ENCODE results near the gene MEX3C.
A peak's percentile ranks its signal among the peaks of the same experiment; 100 is the strongest.

MEX3C gene

DNA sequence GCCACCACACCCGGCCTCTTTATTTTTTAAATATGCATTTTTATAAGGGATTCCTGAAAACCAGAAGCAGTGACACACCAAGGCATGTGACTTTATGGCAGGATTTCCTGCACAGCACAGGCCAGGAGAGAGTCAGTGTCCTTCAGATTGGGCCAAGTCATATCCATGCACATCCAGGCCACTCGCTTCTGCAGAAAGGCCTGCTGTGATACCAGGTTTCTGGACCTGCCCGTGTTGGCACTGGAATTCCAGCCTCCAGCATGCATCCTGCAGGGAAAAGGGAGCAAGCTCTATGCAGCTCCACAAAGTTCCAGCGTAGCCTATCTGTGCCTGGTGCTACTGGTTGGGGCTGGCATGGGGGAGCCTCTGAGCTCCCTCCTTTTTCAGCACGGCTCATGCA lies 36.8 kb downstream of the MEX3C start:
- Histone ChIP-seq H3K4ac (ENCODE audit: low read depth, low read length) (no peak overlapping the region), H3K27me3 (ENCODE audit: insufficient read depth, low read length, poor library complexity) (no peaks in the 10 kb centered on the region), H3K79me1 (ENCODE audit: low read length) (no peaks in the 10 kb centered on the region), H3K18ac (ENCODE audit: low read length) (no peak overlapping the region), H3K79me2 (ENCODE audit: control insufficient read depth, insufficient read depth, low read length) (no peaks in the 10 kb centered on the region), H3K4me1 (ENCODE audit: control insufficient read depth, low read depth, low read length) (peaks cover 2% of the 10 kb centered on the region), H2AK5ac (ENCODE audit: low read length) (no peak overlapping the region), H3K4me3 (ENCODE audit: low read length) (no peak overlapping the region), H2BK120ac (ENCODE audit: low read depth, low read length) (no peak overlapping the region), H4K5ac (ENCODE audit: low read length) (no peak overlapping the region), H3K27ac (ENCODE audit: low read depth, low read length) (no peak overlapping the region), H3K56ac (ENCODE audit: low read length) (no peak overlapping the region), H2BK5ac (ENCODE audit: low read length) (no peak overlapping the region), H3K4me2 (ENCODE audit: low read length) (no peak overlapping the region), H3K23ac (ENCODE audit: low read length) (no peak overlapping the region), H3K36me3 (ENCODE audit: control insufficient read depth, insufficient read depth, low read length) (no peaks in the 10 kb centered on the region), H4K8ac (ENCODE audit: low read depth, low read length) (no peak overlapping the region), H3K9ac (ENCODE audit: low read length) (no peak overlapping the region), H2BK15ac (replicated peaks; ENCODE audit: low read depth) (no peak overlapping the region)
- WGBS (ENCODE audit: extremely low coverage, insufficient coverage, low lambda C conversion rate): no CpG with 5 or more reads among the region's 5 CpGs
- no peak for DNase-seq

- no peak for DNase-seq
- H3K27ac ChIP-seq (ENCODE audit: low read depth, low read length): no peak overlapping the region
- WGBS (ENCODE audit: extremely low coverage, insufficient coverage, low lambda C conversion rate): no CpG with 5 or more reads among the region's 2 CpGs
These were observed 40.3 kb downstream of the MEX3C start for GRCh38 chr18:51157215-51157614.

GRCh38 chr18:51154431-51155063 lies 42.9 kb downstream of the MEX3C start:
- Histone ChIP-seq H3K18ac (ENCODE audit: low read length) (no peak overlapping the region), H3K79me1 (ENCODE audit: low read length) (no peaks in the 10 kb centered on the region), H3K27ac (ENCODE audit: low read depth, low read length) (no peak overlapping the region), H3K23ac (ENCODE audit: low read length) (no peak overlapping the region), H4K5ac (ENCODE audit: low read length) (no peak overlapping the region), H3K56ac (ENCODE audit: low read length) (no peak overlapping the region), H3K36me3 (ENCODE audit: control insufficient read depth, insufficient read depth, low read length) (no peaks in the 10 kb centered on the region), H3K4me1 (ENCODE audit: control insufficient read depth, low read depth, low read length) (no peaks in the 10 kb centered on the region), H2AK5ac (ENCODE audit: low read length) (no peak overlapping the region), H3K27me3 (ENCODE audit: insufficient read depth, low read length, poor library complexity) (no peaks in the 10 kb centered on the region), H3K4me3 (ENCODE audit: low read length) (no peak overlapping the region), H3K9ac (ENCODE audit: low read length) (no peak overlapping the region), H2BK120ac (ENCODE audit: low read depth, low read length) (no peak overlapping the region), H3K4me2 (ENCODE audit: low read length) (no peak overlapping the region), H2BK5ac (ENCODE audit: low read length) (no peak overlapping the region), H2BK15ac (replicated peaks; ENCODE audit: low read depth) (no peak overlapping the region), H3K4ac (ENCODE audit: low read depth, low read length) (no peak overlapping the region), H4K8ac (ENCODE audit: low read depth, low read length) (no peak overlapping the region), H3K79me2 (ENCODE audit: control insufficient read depth, insufficient read depth, low read length) (no peaks in the 10 kb centered on the region)
- DNase-seq: no peak
- no CpG with 5 or more reads among the region's 8 CpGs for WGBS (ENCODE audit: extremely low coverage, insufficient coverage, low lambda C conversion rate)

More at GRCh38 chr18:51157215-51157614, 40.3 kb downstream of the MEX3C start:
- Histone ChIP-seq H3K4ac (ENCODE audit: low read depth, low read length) (no peak overlapping the region), H3K56ac (ENCODE audit: low read length) (no peak overlapping the region), H3K18ac (ENCODE audit: low read length) (no peak overlapping the region), H2BK15ac (replicated peaks; ENCODE audit: low read depth) (no peak overlapping the region), H3K4me3 (ENCODE audit: low read length) (no peak overlapping the region), H2BK120ac (ENCODE audit: low read depth, low read length) (no peak overlapping the region), H4K8ac (ENCODE audit: low read depth, low read length) (no peak overlapping the region), H3K9ac (ENCODE audit: low read length) (no peak overlapping the region), H2AK5ac (ENCODE audit: low read length) (no peak overlapping the region), H3K4me1 (ENCODE audit: control insufficient read depth, low read depth, low read length) (no peaks in the 10 kb centered on the region), H3K36me3 (ENCODE audit: control insufficient read depth, insufficient read depth, low read length) (no peaks in the 10 kb centered on the region), H3K79me1 (ENCODE audit: low read length) (no peaks in the 10 kb centered on the region), H4K5ac (ENCODE audit: low read length) (no peak overlapping the region), H2BK5ac (ENCODE audit: low read length) (no peak overlapping the region), H3K79me2 (ENCODE audit: control insufficient read depth, insufficient read depth, low read length) (no peaks in the 10 kb centered on the region), H3K23ac (ENCODE audit: low read length) (no peak overlapping the region), H3K4me2 (ENCODE audit: low read length) (no peak overlapping the region), H3K27me3 (ENCODE audit: insufficient read depth, low read length, poor library complexity) (no peaks in the 10 kb centered on the region)

GRCh38 chr18:51153659-51154371 lies 43.7 kb downstream of the MEX3C start:
- no peak overlapping the region for H3K27ac ChIP-seq (ENCODE audit: low read depth, low read length)
- H2BK5ac ChIP-seq (ENCODE audit: low read length): no peak overlapping the region
- DNase-seq: no peak

DNA sequence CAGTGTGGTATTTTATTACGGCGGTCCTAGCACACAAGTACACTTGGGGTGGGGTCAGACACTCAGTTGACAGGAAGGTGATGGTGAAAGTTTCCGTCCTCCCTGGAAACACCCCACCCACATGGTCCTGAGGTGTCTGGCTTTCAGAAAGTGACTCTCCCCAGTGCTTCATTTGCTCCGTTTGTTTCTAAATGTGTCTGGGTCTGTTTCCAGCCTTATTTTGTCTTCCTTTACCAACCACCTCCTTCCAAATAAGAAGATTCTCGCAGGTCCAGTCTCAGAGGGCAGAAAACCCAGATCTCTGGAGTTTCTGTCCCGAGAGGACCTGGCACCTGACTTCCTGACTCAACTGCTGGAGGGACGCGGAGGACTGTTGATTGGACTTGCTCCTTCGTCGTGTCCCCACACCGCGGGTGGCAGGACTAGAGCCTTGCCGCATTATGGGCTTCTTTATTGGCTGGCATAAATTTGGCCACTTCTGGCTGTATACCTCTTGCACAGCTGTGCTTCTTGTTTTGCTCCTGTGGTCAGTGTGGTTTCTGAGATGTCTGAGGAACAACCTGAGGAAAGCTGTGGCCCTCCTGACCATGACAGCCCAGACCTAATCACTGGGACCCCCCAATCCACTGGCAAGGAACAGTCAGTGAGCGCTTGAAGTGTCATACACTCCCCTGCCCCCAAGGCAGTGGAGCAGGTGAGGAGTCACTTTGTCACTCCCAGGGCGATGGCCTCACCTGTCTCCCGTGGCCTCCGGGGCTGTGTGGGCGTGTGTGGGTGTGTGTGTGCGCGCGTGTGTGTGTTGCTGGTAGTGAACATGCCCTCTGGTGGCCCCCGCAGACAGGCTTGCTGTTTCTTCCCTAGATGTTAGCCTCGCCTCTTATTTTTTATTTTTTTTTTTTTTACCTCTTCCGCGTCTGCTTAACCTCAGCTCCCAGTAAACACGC lies 45.6 kb downstream of the MEX3C start:
- no peaks in the 10 kb centered on the region for H3K79me2 ChIP-seq (ENCODE audit: control insufficient read depth, insufficient read depth, low read length)
- H3K18ac ChIP-seq (ENCODE audit: low read length): no peak overlapping the region
- H3K4me1 ChIP-seq (ENCODE audit: control insufficient read depth, low read depth, low read length): no peaks in the 10 kb centered on the region
- no peak overlapping the region for H3K4me2 ChIP-seq (ENCODE audit: low read length)
- H3K4me3 ChIP-seq (ENCODE audit: low read length): no peak overlapping the region
- H4K5ac ChIP-seq (ENCODE audit: low read length): no peak overlapping the region
- H2BK5ac ChIP-seq (ENCODE audit: low read length): no peak overlapping the region
- no peak overlapping the region for H2BK15ac ChIP-seq (replicated peaks; ENCODE audit: low read depth)
- H3K27me3 ChIP-seq (ENCODE audit: insufficient read depth, low read length, poor library complexity): no peaks in the 10 kb centered on the region
- no peak overlapping the region for H2BK120ac ChIP-seq (ENCODE audit: low read depth, low read length)
- no peak overlapping the region for H2AK5ac ChIP-seq (ENCODE audit: low read length)
- H3K9ac ChIP-seq (ENCODE audit: low read length): no peak overlapping the region
- H3K4ac ChIP-seq (ENCODE audit: low read depth, low read length): no peak overlapping the region
- DNase-seq: peak; percentile 22
- no peak overlapping the region for H3K56ac ChIP-seq (ENCODE audit: low read length)
- no CpG with 5 or more reads among the region's 26 CpGs for WGBS (ENCODE audit: extremely low coverage, insufficient coverage, low lambda C conversion rate)
- H4K8ac ChIP-seq (ENCODE audit: low read depth, low read length): no peak overlapping the region
- H3K36me3 ChIP-seq (ENCODE audit: control insufficient read depth, insufficient read depth, low read length): no peaks in the 10 kb centered on the region
- H3K27ac ChIP-seq (ENCODE audit: low read depth, low read length): no peak overlapping the region
- no peak overlapping the region for H3K23ac ChIP-seq (ENCODE audit: low read length)
- H3K79me1 ChIP-seq (ENCODE audit: low read length): no peaks in the 10 kb centered on the region

More at GRCh38 chr18:51153659-51154371, 43.7 kb downstream of the MEX3C start:
- Histone ChIP-seq H3K56ac (ENCODE audit: low read length) (no peak overlapping the region), H3K23ac (ENCODE audit: low read length) (no peak overlapping the region), H3K4ac (ENCODE audit: low read depth, low read length) (no peak overlapping the region), H3K4me2 (ENCODE audit: low read length) (no peak overlapping the region), H3K36me3 (ENCODE audit: control insufficient read depth, insufficient read depth, low read length) (no peaks in the 10 kb centered on the region), H3K79me2 (ENCODE audit: control insufficient read depth, insufficient read depth, low read length) (no peaks in the 10 kb centered on the region), H2BK15ac (replicated peaks; ENCODE audit: low read depth) (no peak overlapping the region), H2BK120ac (ENCODE audit: low read depth, low read length) (no peak overlapping the region), H3K27me3 (ENCODE audit: insufficient read depth, low read length, poor library complexity) (no peaks in the 10 kb centered on the region), H3K79me1 (ENCODE audit: low read length) (no peaks in the 10 kb centered on the region), H3K9ac (ENCODE audit: low read length) (no peak overlapping the region), H2AK5ac (ENCODE audit: low read length) (no peak overlapping the region), H3K4me1 (ENCODE audit: control insufficient read depth, low read depth, low read length) (no peaks in the 10 kb centered on the region), H4K8ac (ENCODE audit: low read depth, low read length) (no peak overlapping the region), H4K5ac (ENCODE audit: low read length) (no peak overlapping the region), H3K18ac (ENCODE audit: low read length) (no peak overlapping the region), H3K4me3 (ENCODE audit: low read length) (no peak overlapping the region)
- WGBS (ENCODE audit: extremely low coverage, insufficient coverage, low lambda C conversion rate): no CpG with 5 or more reads among the region's 19 CpGs
